ENCODE results near the gene ADGRG4.

Gene ADGRG4

GRCh38 chrX:136380010-136380769 lies 79.4 kb downstream of the ADGRG4 start:
- H3K27me3 ChIP-seq (ENCODE audit: control insufficient read depth, insufficient read depth, low read length): no peaks in the 10 kb centered on the region
- no peaks in the 10 kb centered on the region for H3K36me3 ChIP-seq (ENCODE audit: control insufficient read depth, insufficient read depth, low read length)
- no peak overlapping the region for H3K4me3 ChIP-seq (ENCODE audit: low read depth, low read length)
- no peak overlapping the region for H3K9ac ChIP-seq (ENCODE audit: low read depth, low read length)
- H3K9me3 ChIP-seq (ENCODE audit: control insufficient read depth, insufficient read depth, low read length): no peaks in the 10 kb centered on the region
- no peaks in the 10 kb centered on the region for H3K4me1 ChIP-seq (ENCODE audit: control insufficient read depth, insufficient read depth, low read length)
- H3K27ac ChIP-seq (ENCODE audit: low read depth, low read length): no peak overlapping the region

GRCh38 chrX:136386173-136386572 lies 85.4 kb downstream of the ADGRG4 start:
- H3K36me3 ChIP-seq (ENCODE audit: control insufficient read depth, insufficient read depth, low read length): no peaks in the 10 kb centered on the region

GRCh38 chrX:136386826-136387225 lies 86.1 kb downstream of the ADGRG4 start:
- no peak overlapping the region for H3K9ac ChIP-seq (ENCODE audit: low read depth, low read length)
- H3K4me1 ChIP-seq (ENCODE audit: control insufficient read depth, insufficient read depth, low read length): no peaks in the 10 kb centered on the region
- no peaks in the 10 kb centered on the region for H3K36me3 ChIP-seq (ENCODE audit: control insufficient read depth, insufficient read depth, low read length)
- no peaks in the 10 kb centered on the region for H3K9me3 ChIP-seq (ENCODE audit: control insufficient read depth, insufficient read depth, low read length)
- no peak overlapping the region for H3K4me3 ChIP-seq (ENCODE audit: low read depth, low read length)
- H3K27me3 ChIP-seq (ENCODE audit: control insufficient read depth, insufficient read depth, low read length): no peaks in the 10 kb centered on the region
- H3K27ac ChIP-seq (ENCODE audit: low read depth, low read length): no peak overlapping the region

More at GRCh38 chrX:136386173-136386572, 85.4 kb downstream of the ADGRG4 start:
- no peaks in the 10 kb centered on the region for H3K27me3 ChIP-seq (ENCODE audit: control insufficient read depth, insufficient read depth, low read length)
- no peak overlapping the region for H3K4me3 ChIP-seq (ENCODE audit: low read depth, low read length)
- H3K27ac ChIP-seq (ENCODE audit: low read depth, low read length): no peak overlapping the region
- H3K9ac ChIP-seq (ENCODE audit: low read depth, low read length): no peak overlapping the region
- no peaks in the 10 kb centered on the region for H3K4me1 ChIP-seq (ENCODE audit: control insufficient read depth, insufficient read depth, low read length)
- no peaks in the 10 kb centered on the region for H3K9me3 ChIP-seq (ENCODE audit: control insufficient read depth, insufficient read depth, low read length)

- no peak overlapping the region for H3K4me3 ChIP-seq (ENCODE audit: low read depth, low read length)
- no peak overlapping the region for H3K27ac ChIP-seq (ENCODE audit: low read depth, low read length)
- H3K9ac ChIP-seq (ENCODE audit: low read depth, low read length): no peak overlapping the region
- no peaks in the 10 kb centered on the region for H3K9me3 ChIP-seq (ENCODE audit: control insufficient read depth, insufficient read depth, low read length)
- no peaks in the 10 kb centered on the region for H3K36me3 ChIP-seq (ENCODE audit: control insufficient read depth, insufficient read depth, low read length)
- H3K4me1 ChIP-seq (ENCODE audit: control insufficient read depth, insufficient read depth, low read length): no peaks in the 10 kb centered on the region
- no peaks in the 10 kb centered on the region for H3K27me3 ChIP-seq (ENCODE audit: control insufficient read depth, insufficient read depth, low read length)
Observed at GRCh38 chrX:136387951-136388502, 87.3 kb downstream of the ADGRG4 start.

GRCh38 chrX:136390921-136391320 lies 90.2 kb downstream of the ADGRG4 start:
- Histone ChIP-seq H3K9me3 (ENCODE audit: control insufficient read depth, insufficient read depth, low read length) (no peaks in the 10 kb centered on the region), H3K4me3 (ENCODE audit: low read depth, low read length) (no peak overlapping the region), H3K4me1 (ENCODE audit: control insufficient read depth, insufficient read depth, low read length) (no peaks in the 10 kb centered on the region), H3K27me3 (ENCODE audit: control insufficient read depth, insufficient read depth, low read length) (no peaks in the 10 kb centered on the region), H3K27ac (ENCODE audit: low read depth, low read length) (no peak overlapping the region), H3K36me3 (ENCODE audit: control insufficient read depth, insufficient read depth, low read length) (no peaks in the 10 kb centered on the region), H3K9ac (ENCODE audit: low read depth, low read length) (no peak overlapping the region)

GRCh38 chrX:136395271-136395670 lies 94.5 kb downstream of the ADGRG4 start:
- Histone ChIP-seq H3K4me1 (ENCODE audit: control insufficient read depth, insufficient read depth, low read length) (no peaks in the 10 kb centered on the region), H3K36me3 (ENCODE audit: control insufficient read depth, insufficient read depth, low read length) (no peaks in the 10 kb centered on the region), H3K9me3 (ENCODE audit: control insufficient read depth, insufficient read depth, low read length) (no peaks in the 10 kb centered on the region), H3K27me3 (ENCODE audit: control insufficient read depth, insufficient read depth, low read length) (no peaks in the 10 kb centered on the region), H3K4me3 (ENCODE audit: low read depth, low read length) (no peak overlapping the region), H3K9ac (ENCODE audit: low read depth, low read length) (no peak overlapping the region), H3K27ac (ENCODE audit: low read depth, low read length) (no peak overlapping the region)

GRCh38 chrX:136397001-136397400 lies 96.2 kb downstream of the ADGRG4 start:
- H3K9me3 ChIP-seq (ENCODE audit: control insufficient read depth, insufficient read depth, low read length): no peaks in the 10 kb centered on the region
- H3K27me3 ChIP-seq (ENCODE audit: control insufficient read depth, insufficient read depth, low read length): no peaks in the 10 kb centered on the region
- no peaks in the 10 kb centered on the region for H3K4me1 ChIP-seq (ENCODE audit: control insufficient read depth, insufficient read depth, low read length)
- H3K27ac ChIP-seq (ENCODE audit: low read depth, low read length): no peak overlapping the region
- H3K4me3 ChIP-seq (ENCODE audit: low read depth, low read length): no peak overlapping the region
- H3K9ac ChIP-seq (ENCODE audit: low read depth, low read length): no peak overlapping the region
- no peaks in the 10 kb centered on the region for H3K36me3 ChIP-seq (ENCODE audit: control insufficient read depth, insufficient read depth, low read length)

GRCh38 chrX:136405126-136405525 lies 104.4 kb downstream of the ADGRG4 start:
- H3K4me1 ChIP-seq (ENCODE audit: control insufficient read depth, insufficient read depth, low read length): no peaks in the 10 kb centered on the region
- H3K9me3 ChIP-seq (ENCODE audit: control insufficient read depth, insufficient read depth, low read length): no peaks in the 10 kb centered on the region
- no peaks in the 10 kb centered on the region for H3K27me3 ChIP-seq (ENCODE audit: control insufficient read depth, insufficient read depth, low read length)
- no peaks in the 10 kb centered on the region for H3K36me3 ChIP-seq (ENCODE audit: control insufficient read depth, insufficient read depth, low read length)
- no peak overlapping the region for H3K4me3 ChIP-seq (ENCODE audit: low read depth, low read length)
- no peak overlapping the region for H3K9ac ChIP-seq (ENCODE audit: low read depth, low read length)
- no peak overlapping the region for H3K27ac ChIP-seq (ENCODE audit: low read depth, low read length)

GRCh38 chrX:136417806-136418205 lies 117.0 kb downstream of the ADGRG4 start:
- Histone ChIP-seq H3K9ac (ENCODE audit: low read depth, low read length) (no peak overlapping the region), H3K4me1 (ENCODE audit: control insufficient read depth, insufficient read depth, low read length) (no peaks in the 10 kb centered on the region), H3K4me3 (ENCODE audit: low read depth, low read length) (no peak overlapping the region), H3K27me3 (ENCODE audit: control insufficient read depth, insufficient read depth, low read length) (no peaks in the 10 kb centered on the region), H3K9me3 (ENCODE audit: control insufficient read depth, insufficient read depth, low read length) (no peaks in the 10 kb centered on the region; the same call in 1 of the 2 replicates), H3K36me3 (ENCODE audit: control insufficient read depth, insufficient read depth, low read length) (no peaks in the 10 kb centered on the region), H3K27ac (ENCODE audit: low read depth, low read length) (no peak overlapping the region)

GRCh38 chrX:136421338-136421737 lies 120.6 kb downstream of the ADGRG4 start:
- no peak overlapping the region for H3K27ac ChIP-seq (ENCODE audit: low read depth, low read length)
- H3K36me3 ChIP-seq (ENCODE audit: control insufficient read depth, insufficient read depth, low read length): no peaks in the 10 kb centered on the region
- no peaks in the 10 kb centered on the region; the same call in 1 of the 2 replicates for H3K9me3 ChIP-seq (ENCODE audit: control insufficient read depth, insufficient read depth, low read length)
- H3K9ac ChIP-seq (ENCODE audit: low read depth, low read length): no peak overlapping the region
- H3K27me3 ChIP-seq (ENCODE audit: control insufficient read depth, insufficient read depth, low read length): no peaks in the 10 kb centered on the region
- no peaks in the 10 kb centered on the region for H3K4me1 ChIP-seq (ENCODE audit: control insufficient read depth, insufficient read depth, low read length)
- no peak overlapping the region for H3K4me3 ChIP-seq (ENCODE audit: low read depth, low read length)

- Histone ChIP-seq H3K9ac (ENCODE audit: low read depth, low read length) (no peak overlapping the region), H3K27me3 (ENCODE audit: control insufficient read depth, insufficient read depth, low read length) (no peaks in the 10 kb centered on the region), H3K36me3 (ENCODE audit: control insufficient read depth, insufficient read depth, low read length) (no peaks in the 10 kb centered on the region), H3K4me3 (ENCODE audit: low read depth, low read length) (no peak overlapping the region), H3K27ac (ENCODE audit: low read depth, low read length) (no peak overlapping the region), H3K9me3 (ENCODE audit: control insufficient read depth, insufficient read depth, low read length) (no peaks in the 10 kb centered on the region; the same call in 1 of the 2 replicates), H3K4me1 (ENCODE audit: control insufficient read depth, insufficient read depth, low read length) (no peaks in the 10 kb centered on the region)
Observed at GRCh38 chrX:136423724-136424123, 123.0 kb downstream of the ADGRG4 start.

Data from HUES48 (cell line).